Measurements from ENCODE around the gene PCGF1. TPM values are rescaled to one million over a fixed set of nuclear protein-coding genes. Genes with fewer than 3 reads are reported as not detected.

PCGF1 gene
- total and polyA plus RNA-seq, 7 experiments from 2014 or later, result 9.0 to 37.0 (median 26.5) TPM

GRCh38 chr2:74511104-74511989 lies 3.9 kb upstream of the PCGF1 start:
- peaks cover 25 to 47% (median 36%) of the 10 kb centered on the region in 7 donors for H3K4me1 Mint-ChIP-seq
- H3K9me3 Mint-ChIP-seq, result peaks cover 0 to 6% (median 0%) of the 10 kb centered on the region in 11 donors
- Histone ChIP-seq H3K4me3 (ENCODE audit: low read length) (no peak overlapping the region), H3K27me3 (ENCODE audit: control insufficient read depth in 2 of 2, insufficient read depth in 2 of 2, low read length in 2 of 2) (peaks cover 6 to 27% of the 10 kb centered on the region in 2 donors), H3K9me3 (ENCODE audit: control insufficient read depth in 2 of 3, low read length in 3 of 3) (no peaks in the 10 kb centered on the region), H3K27ac (ENCODE audit: low read depth, low read length) (no peak overlapping the region), H3K4me1 (ENCODE audit: control insufficient read depth in 2 of 2, insufficient read depth in 2 of 2, low read length in 2 of 2) (peaks cover 21 to 33% of the 10 kb centered on the region in 2 donors), H3K36me3 (ENCODE audit: control insufficient read depth in 2 of 3, insufficient read depth in 3 of 3, low read length in 3 of 3) (peaks cover 0 to 4% (median 0%) of the 10 kb centered on the region in 3 experiments)
- ChIA-PET CTCF (interaction anchor here (1.5 kb wide), 1 partner anchor 19 kb away, joined by 6 read pairs; the partner anchor contains the start of genes AUP1 and HTRA2), POLR2A (interaction anchor here (4.6 to 5.0 kb wide), 2 partner anchors 18 to 29 kb away, joined by 22 to 33 read pairs; partner anchors contain the start of genes AUP1, CCDC142, HTRA2 and TTC31)
- DNase-seq (no peak), ATAC-seq (no peak)
- peaks cover 28 to 61% (median 46%) of the 10 kb centered on the region in 5 donors for H3K27me3 Mint-ChIP-seq
- peak overlapping the region in 1 of 10 donors; percentile 5 for H3K4me3 Mint-ChIP-seq
- H3K36me3 Mint-ChIP-seq, result peaks cover 4 to 12% (median 9%) of the 10 kb centered on the region in 5 donors
- intact Hi-C loops (cut with micrococcal nuclease), result no loop called here
- peak overlapping the region in 1 of 9 donors; percentile 30 for H3K27ac Mint-ChIP-seq

- no peak overlapping the region for H3K4me3 ChIP-seq (ENCODE audit: low read length)
- H3K36me3 ChIP-seq (ENCODE audit: control insufficient read depth in 2 of 3, insufficient read depth in 3 of 3, low read length in 3 of 3), result peaks cover 0 to 11% (median 4%) of the 10 kb centered on the region in 3 experiments
- no peak overlapping the region for H3K27ac ChIP-seq (ENCODE audit: low read depth, low read length)
- DNase-seq (no peak), ATAC-seq (no peak)
- peaks cover 5 to 23% of the 10 kb centered on the region in 2 donors for H3K27me3 ChIP-seq (ENCODE audit: control insufficient read depth in 2 of 2, insufficient read depth in 2 of 2, low read length in 2 of 2)
- H3K27ac Mint-ChIP-seq, result no peak overlapping the region
- no peak overlapping the region for H3K4me3 Mint-ChIP-seq
- peaks cover 17 to 34% of the 10 kb centered on the region in 2 donors for H3K4me1 ChIP-seq (ENCODE audit: control insufficient read depth in 2 of 2, insufficient read depth in 2 of 2, low read length in 2 of 2)
- ChIA-PET POLR2A (interaction anchor here (1.7 to 5.0 kb wide), 4 partner anchors 12 to 52 kb away, joined by 7 to 33 read pairs (median 22); partner anchors contain the start of genes AUP1, CCDC142, HTRA2 and TTC31), CTCF (interaction anchor here (1.5 kb wide), 1 partner anchor 20 kb away, joined by 6 read pairs; the partner anchor contains the start of genes AUP1 and HTRA2)
- peaks cover 23 to 49% (median 37%) of the 10 kb centered on the region in 7 donors for H3K4me1 Mint-ChIP-seq
- peaks cover 29 to 53% (median 42%) of the 10 kb centered on the region in 5 donors for H3K27me3 Mint-ChIP-seq
- no peaks in the 10 kb centered on the region for H3K9me3 ChIP-seq (ENCODE audit: control insufficient read depth in 2 of 3, low read length in 3 of 3)
- H3K36me3 Mint-ChIP-seq, result peaks cover 4 to 19% (median 15%) of the 10 kb centered on the region in 5 donors
- intact Hi-C loops (cut with micrococcal nuclease), result no loop called here
- H3K9me3 Mint-ChIP-seq, result peaks cover 0 to 6% (median 0%) of the 10 kb centered on the region in 11 donors
Measured at GRCh38 chr2:74510272-74510671, 2.8 kb upstream of the PCGF1 start.

GRCh38 chr2:74507926-74508520 lies 528 bp upstream of the PCGF1 start:
- peaks cover 16 to 33% (median 25%) of the 10 kb centered on the region in 5 donors for H3K36me3 Mint-ChIP-seq
- H3K36me3 ChIP-seq (ENCODE audit: control insufficient read depth in 2 of 3, insufficient read depth in 3 of 3, low read length in 3 of 3), result peaks cover 0 to 20% (median 5%) of the 10 kb centered on the region in 3 experiments
- H3K9me3 Mint-ChIP-seq, result peaks cover 0 to 6% (median 0%) of the 10 kb centered on the region in 11 donors
- H3K27me3 Mint-ChIP-seq, result peaks cover 47 to 58% (median 50%) of the 10 kb centered on the region in 5 donors
- H3K9me3 ChIP-seq (ENCODE audit: control insufficient read depth in 2 of 3, low read length in 3 of 3), result no peaks in the 10 kb centered on the region
- ChIA-PET CTCF (interaction anchor here (0.5 to 1.5 kb wide), 3 partner anchors 24 to 29 kb away, joined by 3 to 4 read pairs (median 4); partner anchors contain the start of genes CCDC142 and TTC31), POLR2A (interaction anchor here (0.9 to 5.0 kb wide), 12 partner anchors 9 to 50 kb away, joined by 3 to 33 read pairs (median 5); partner anchors contain the start of genes AUP1, CCDC142, HTRA2 and LBX2)
- peak in 1 of 9 donors; percentile 29 for DNase-seq
- H3K27ac Mint-ChIP-seq, result peak overlapping the region; percentile 97 to 100 (median 100)
- H3K4me1 Mint-ChIP-seq, result peaks cover 34 to 62% (median 51%) of the 10 kb centered on the region in 7 donors
- peak overlapping the region; percentile 94 for H3K27ac ChIP-seq (ENCODE audit: low read depth, low read length)
- intact Hi-C loops (cut with micrococcal nuclease), result loop anchor here (1.0 to 10.0 kb wide), 13 partner anchors 8 to 450 kb away; partner anchors contain the start of genes AUP1 (in 2 of the 2), DOK1 (in 2 of the 2), HTRA2 (in 2 of the 2) and TTC31 (in 2 of the 2)
- peak overlapping the region; percentile 96 for H3K4me3 ChIP-seq (ENCODE audit: low read length)
- peak overlapping the region; percentile 95 to 100 (median 99) for H3K4me3 Mint-ChIP-seq
- peaks cover 16 to 22% of the 10 kb centered on the region in 2 donors for H3K4me1 ChIP-seq (ENCODE audit: control insufficient read depth in 2 of 2, insufficient read depth in 2 of 2, low read length in 2 of 2)
- H3K27me3 ChIP-seq (ENCODE audit: control insufficient read depth in 2 of 2, insufficient read depth in 2 of 2, low read length in 2 of 2), result peaks cover 0 to 15% of the 10 kb centered on the region in 2 donors
- no peak for ATAC-seq

GRCh38 chr2:74505448-74506246 lies 1.8 kb downstream of the PCGF1 start:
- no peak for ATAC-seq
- no peak for DNase-seq
- CTCF ChIA-PET, result no interaction called here
- Mint-ChIP-seq H3K4me3 (peak overlapping the region in 9 of 10 donors; percentile 16 to 99 (median 38)), H3K27ac (peak overlapping the region in 1 of 9 donors; percentile 10), H3K27me3 (peaks cover 48 to 60% (median 55%) of the 10 kb centered on the region in 5 donors), H3K9me3 (peaks cover 0 to 6% (median 0%) of the 10 kb centered on the region in 11 donors), H3K4me1 (peaks cover 34 to 72% (median 65%) of the 10 kb centered on the region in 7 donors), H3K36me3 (peaks cover 16 to 33% (median 30%) of the 10 kb centered on the region in 5 donors)
- H3K4me1 ChIP-seq (ENCODE audit: control insufficient read depth in 2 of 2, insufficient read depth in 2 of 2, low read length in 2 of 2), result peaks cover 16 to 31% of the 10 kb centered on the region in 2 donors
- intact Hi-C loops (cut with micrococcal nuclease), result loop anchor here in 1 of 2 donors (2.0 to 10.0 kb wide), 3 partner anchors 49 to 149 kb away; partner anchors contain the start of genes DOK1 and SEMA4F
- peaks cover 4 to 20% of the 10 kb centered on the region in 2 donors for H3K27me3 ChIP-seq (ENCODE audit: control insufficient read depth in 2 of 2, insufficient read depth in 2 of 2, low read length in 2 of 2)
- no peak overlapping the region for H3K4me3 ChIP-seq (ENCODE audit: low read length)
- H3K36me3 ChIP-seq (ENCODE audit: control insufficient read depth in 2 of 3, insufficient read depth in 3 of 3, low read length in 3 of 3), result peaks cover 0 to 20% (median 5%) of the 10 kb centered on the region in 3 experiments
- H3K27ac ChIP-seq (ENCODE audit: low read depth, low read length), result no peak overlapping the region
- POLR2A ChIA-PET, result interaction anchor here (1.1 to 5.0 kb wide), 7 partner anchors 23 to 82 kb away, joined by 3 to 33 read pairs (median 3); partner anchors contain the start of genes AUP1, CCDC142, HTRA2 and TTC31
- H3K9me3 ChIP-seq (ENCODE audit: control insufficient read depth in 2 of 3, low read length in 3 of 3), result no peaks in the 10 kb centered on the region

GRCh38 chr2:74504591-74504990 lies 2.9 kb downstream of the PCGF1 start:
- H3K27ac Mint-ChIP-seq, result no peak overlapping the region
- Histone ChIP-seq H3K4me1 (ENCODE audit: control insufficient read depth in 2 of 2, insufficient read depth in 2 of 2, low read length in 2 of 2) (peaks cover 16 to 31% of the 10 kb centered on the region in 2 donors), H3K4me3 (ENCODE audit: low read length) (no peak overlapping the region), H3K27me3 (ENCODE audit: control insufficient read depth in 2 of 2, insufficient read depth in 2 of 2, low read length in 2 of 2) (peaks cover 4 to 30% of the 10 kb centered on the region in 2 donors), H3K9me3 (ENCODE audit: control insufficient read depth in 2 of 3, low read length in 3 of 3) (no peaks in the 10 kb centered on the region), H3K27ac (ENCODE audit: low read depth, low read length) (no peak overlapping the region), H3K36me3 (ENCODE audit: control insufficient read depth in 2 of 3, insufficient read depth in 3 of 3, low read length in 3 of 3) (peaks cover 0 to 20% (median 5%) of the 10 kb centered on the region in 3 experiments)
- ATAC-seq (no peak), DNase-seq (no peak)
- peaks cover 16 to 33% (median 30%) of the 10 kb centered on the region in 5 donors for H3K36me3 Mint-ChIP-seq
- peaks cover 47 to 66% (median 59%) of the 10 kb centered on the region in 5 donors for H3K27me3 Mint-ChIP-seq
- peaks cover 39 to 78% (median 63%) of the 10 kb centered on the region in 7 donors for H3K4me1 Mint-ChIP-seq
- intact Hi-C loops (cut with micrococcal nuclease), result loop anchor here in 1 of 2 donors (10.0 kb wide), 1 partner anchor 150 kb away; the partner anchor contains the start of gene SEMA4F
- H3K9me3 Mint-ChIP-seq, result peaks cover 0 to 6% (median 0%) of the 10 kb centered on the region in 11 donors
- CTCF ChIA-PET, result interaction anchor here (0.6 to 1.3 kb wide), 4 partner anchors 21 to 112 kb away, joined by 3 to 6 read pairs (median 4); partner anchors contain the start of genes CCDC142 and TTC31
- POLR2A ChIA-PET, result interaction anchor here (0.9 to 4.3 kb wide), 5 partner anchors 22 to 70 kb away, joined by 3 to 11 read pairs (median 3); partner anchors contain the start of genes AUP1, CCDC142, HTRA2 and MRPL53
- H3K4me3 Mint-ChIP-seq, result peak overlapping the region; percentile 15 to 75 (median 56)

All from naive thymus-derived CD4-positive, alpha-beta T cell (primary cell).